ENCODE measurements around the gene NBAS. TPM values are rescaled to one million over a fixed set of nuclear protein-coding genes. Genes with fewer than 3 reads are reported as not detected.
A peak's percentile ranks its signal among the peaks of the same experiment; 100 is the strongest.

The NBAS gene
- total and polyA plus RNA-seq, 7 donors, result 19.5 to 52.8 (median 27.0) TPM

GRCh38 chr2:15243762-15244161, 317.4 kb downstream of the NBAS start:
- no peak overlapping the region for H3K4me3 ChIP-seq
- intact Hi-C loops (cut with DNase I), result no loop called here
- no peaks in the 10 kb centered on the region for H3K4me1 ChIP-seq
- no peaks in the 10 kb centered on the region for H3K9me3 ChIP-seq
- no peaks in the 10 kb centered on the region for H3K27me3 ChIP-seq (ENCODE audit: insufficient read depth in 3 of 3, low read length in 2 of 3)
- 72 to 85% (median 74%) methylated on average over 6 of the region's 6 CpGs for WGBS, 3 donors
- DNase-seq (no peak), ATAC-seq (no peak)
- TF ChIP-seq CTCF (IDR thresholded peaks at IDR 0.05), result no peak
- H3K27ac ChIP-seq, result no peak overlapping the region
- no peaks in the 10 kb centered on the region for H3K36me3 ChIP-seq (ENCODE audit: insufficient read depth in 1 of 2, low read depth in 1 of 2)

GRCh38 chr2:15242936-15243461, 318.1 kb downstream of the NBAS start:
- 49 to 62% (median 53%) methylated on average over 3 of the region's 3 CpGs for WGBS, 3 donors
- TF ChIP-seq CTCF (IDR thresholded peaks at IDR 0.05), result no peak
- no peaks in the 10 kb centered on the region for H3K4me1 ChIP-seq
- no peaks in the 10 kb centered on the region for H3K9me3 ChIP-seq
- H3K27ac ChIP-seq, result no peak overlapping the region
- H3K4me3 ChIP-seq, result no peak overlapping the region
- ATAC-seq (peak in 2 of 4 donors; percentile 13 to 22), DNase-seq (no peak)
- intact Hi-C loops (cut with DNase I), result no loop called here
- no peaks in the 10 kb centered on the region for H3K36me3 ChIP-seq (ENCODE audit: insufficient read depth in 1 of 2, low read depth in 1 of 2)
- H3K27me3 ChIP-seq (ENCODE audit: insufficient read depth in 3 of 3, low read length in 2 of 3), result no peaks in the 10 kb centered on the region

GRCh38 chr2:15241929-15242328, 319.2 kb downstream of the NBAS start:
- whole genome bisulfite sequencing, 3 donors, result 76 to 88% (median 83%) methylated on average over 3 of the region's 3 CpGs
- TF ChIP-seq CTCF (IDR thresholded peaks at IDR 0.05), result no peak

GRCh38 chr2:15241201-15241600, 319.9 kb downstream of the NBAS start:
- Histone ChIP-seq H3K27me3 (ENCODE audit: insufficient read depth in 3 of 3, low read length in 2 of 3) (no peaks in the 10 kb centered on the region), H3K36me3 (ENCODE audit: insufficient read depth in 1 of 2, low read depth in 1 of 2) (no peaks in the 10 kb centered on the region), H3K9me3 (no peaks in the 10 kb centered on the region), H3K27ac (no peak overlapping the region), H3K4me1 (no peaks in the 10 kb centered on the region), H3K4me3 (no peak overlapping the region)
- TF ChIP-seq CTCF (IDR thresholded peaks at IDR 0.05), result no peak
- intact Hi-C loops (cut with DNase I), result no loop called here
- ATAC-seq (no peak), DNase-seq (no peak)
- WGBS, 3 donors, result 70 to 91% (median 86%) methylated on average over 1 of the region's 1 CpG

More at GRCh38 chr2:15241929-15242328, 319.2 kb downstream of the NBAS start:
- intact Hi-C loops (cut with DNase I), result no loop called here
- no peaks in the 10 kb centered on the region for H3K27me3 ChIP-seq (ENCODE audit: insufficient read depth in 3 of 3, low read length in 2 of 3)
- ATAC-seq (no peak), DNase-seq (no peak)
- no peaks in the 10 kb centered on the region for H3K36me3 ChIP-seq (ENCODE audit: insufficient read depth in 1 of 2, low read depth in 1 of 2)
- no peak overlapping the region for H3K4me3 ChIP-seq
- H3K27ac ChIP-seq, result no peak overlapping the region
- H3K9me3 ChIP-seq, result no peaks in the 10 kb centered on the region
- no peaks in the 10 kb centered on the region for H3K4me1 ChIP-seq

GRCh38 chr2:15238028-15238427, 323.1 kb downstream of the NBAS start:
- H3K4me3 ChIP-seq, result no peak overlapping the region
- no peak overlapping the region for H3K27ac ChIP-seq
- 88 to 93% (median 92%) methylated on average over 5 of the region's 5 CpGs for WGBS, 3 donors
- no peaks in the 10 kb centered on the region for H3K27me3 ChIP-seq (ENCODE audit: insufficient read depth in 3 of 3, low read length in 2 of 3)
- no peaks in the 10 kb centered on the region for H3K9me3 ChIP-seq
- no peak for ATAC-seq
- no peak for DNase-seq
- H3K4me1 ChIP-seq, result no peaks in the 10 kb centered on the region
- intact Hi-C loops (cut with DNase I), result no loop called here
- TF ChIP-seq CTCF (IDR thresholded peaks at IDR 0.05), result no peak
- H3K36me3 ChIP-seq (ENCODE audit: insufficient read depth in 1 of 2, low read depth in 1 of 2), result peaks cover 0 to 16% of the 10 kb centered on the region in 2 donors

Measured in psoas muscle (tissue), 8 donors.